Nephron (organoid): ENCODE measurements around the gene LOXL3.

Experiments
- H3K27ac Mint-ChIP-seq, 3 experiments: 2 replicates each; pipeline ENCODE4 v1.8.0; 2020; ENCODE audit warnings: mixed read lengths in 3 of 3, mild to moderate bottlenecking in 2 of 3, moderate library complexity in 1 of 3
- H3K27me3 Mint-ChIP-seq: 2 replicates; pipeline ENCODE4 v1.8.0; 2021; ENCODE audit warnings: low read depth, mild to moderate bottlenecking, moderate library complexity, mixed read lengths
- H3K36me3 Mint-ChIP-seq: 2 replicates; pipeline ENCODE4 v1.8.0; 2020; ENCODE audit warnings: low read depth, mixed read lengths
- H3K4me1 Mint-ChIP-seq: 2 replicates; pipeline ENCODE4 v1.8.0; 2020; ENCODE audit warnings: mixed read lengths
- H3K4me3 Mint-ChIP-seq, 3 experiments: 2 replicates each; pipeline ENCODE4 v1.8.0; 2020; ENCODE audit warnings: mild to moderate bottlenecking in 3 of 3, mixed read lengths in 3 of 3, moderate library complexity in 2 of 3
- H3K9me3 Mint-ChIP-seq: 2 replicates; pipeline ENCODE4 v1.8.0; 2020; ENCODE audit warnings: mixed read lengths
- CTCF ChIP-seq, 3 experiments: fragments of 200-600 bp; sonication (generic); IDR thresholded peaks; one replicate each; pipeline ENCODE4 v1.5.0; 2021; ENCODE audit warnings: antibody characterized with exemption in 3 of 3; ENCODE audit not compliant: unreplicated experiment in 3 of 3

The LOXL3 gene

GRCh38 chr2:74496997-74497776 is 56.6 kb downstream of the LOXL3 start:
- Mint-ChIP-seq H3K27ac (no peak overlapping the region), H3K36me3 (peaks cover 29% of the 10 kb centered on the region), H3K9me3 (no peaks in the 10 kb centered on the region), H3K27me3 (peaks cover 76% of the 10 kb centered on the region), H3K4me1 (peaks cover 28% of the 10 kb centered on the region), H3K4me3 (peak overlapping the region; percentile 58 to 89 (median 87))
- no peak for TF ChIP-seq CTCF (IDR thresholded peaks at IDR 0.05; ENCODE audit: unreplicated experiment in 3 of 3)

- Mint-ChIP-seq H3K36me3 (peaks cover 47% of the 10 kb centered on the region), H3K27ac (no peak overlapping the region), H3K9me3 (no peaks in the 10 kb centered on the region), H3K4me1 (peaks cover 12% of the 10 kb centered on the region), H3K4me3 (no peak overlapping the region), H3K27me3 (peaks cover 58% of the 10 kb centered on the region)
- TF ChIP-seq CTCF (IDR thresholded peaks at IDR 0.05; ENCODE audit: unreplicated experiment in 3 of 3) = no peak
Observed at GRCh38 chr2:74495440-74495839, 58.3 kb downstream of the LOXL3 start.

GRCh38 chr2:74493546-74493945 is 60.2 kb downstream of the LOXL3 start:
- no peaks in the 10 kb centered on the region for H3K9me3 Mint-ChIP-seq
- H3K27ac Mint-ChIP-seq = no peak overlapping the region

GRCh38 chr2:74491648-74492544 is 61.8 kb downstream of the LOXL3 start:
- no peaks in the 10 kb centered on the region for H3K9me3 Mint-ChIP-seq
- no peak overlapping the region for H3K27ac Mint-ChIP-seq
- no peaks in the 10 kb centered on the region for H3K4me1 Mint-ChIP-seq
- no peak overlapping the region for H3K4me3 Mint-ChIP-seq
- TF ChIP-seq CTCF (IDR thresholded peaks at IDR 0.05; ENCODE audit: unreplicated experiment in 3 of 3) = no peak
- H3K36me3 Mint-ChIP-seq = peaks cover 61% of the 10 kb centered on the region
- peaks cover 23% of the 10 kb centered on the region for H3K27me3 Mint-ChIP-seq

More at GRCh38 chr2:74493546-74493945, 60.2 kb downstream of the LOXL3 start:
- TF ChIP-seq CTCF (IDR thresholded peaks at IDR 0.05; ENCODE audit: unreplicated experiment in 3 of 3) = no peak
- peaks cover 60% of the 10 kb centered on the region for H3K36me3 Mint-ChIP-seq
- peaks cover 5% of the 10 kb centered on the region for H3K4me1 Mint-ChIP-seq
- H3K27me3 Mint-ChIP-seq = peaks cover 39% of the 10 kb centered on the region
- no peak overlapping the region for H3K4me3 Mint-ChIP-seq

GRCh38 chr2:74489906-74490305 is 63.8 kb downstream of the LOXL3 start:
- TF ChIP-seq CTCF (IDR thresholded peaks at IDR 0.05; ENCODE audit: unreplicated experiment in 3 of 3) = no peak
- Mint-ChIP-seq H3K27ac (no peak overlapping the region), H3K27me3 (peaks cover 3% of the 10 kb centered on the region), H3K4me3 (no peak overlapping the region), H3K9me3 (no peaks in the 10 kb centered on the region), H3K4me1 (no peaks in the 10 kb centered on the region), H3K36me3 (peaks cover 58% of the 10 kb centered on the region)
